Fibroblast of the aortic adventitia (primary cell): Measurements from ENCODE around the gene CMTM5. TPM values are rescaled to one million over a fixed set of nuclear protein-coding genes. Genes with fewer than 3 reads are reported as not detected.

Experiments used
- DNase-seq: peaks from one replicate; pipeline ENCODE4 v3.0.0-alpha.2; 2010; ENCODE audit warnings: low read depth
- H3K4me3 ChIP-seq: 2 replicates; pipeline ENCODE4 v1.5.1; 2011; ENCODE audit warnings: low read depth, mild to moderate bottlenecking, control low read depth, low read length, moderate library complexity
- total RNA-seq: library from RNA; depleted of rRNA; stranded (reverse); fragments of >200 nt; gene quantifications from 2 replicates; pipeline ENCODE4 v1.2.3, GENCODE V29; 2012; ENCODE audit warnings: low replicate concordance
- TF ChIP-seq, protein P1 (sequence below): IDR thresholded peaks from 2 replicates; pipeline ENCODE4 v1.5.1; 2011; ENCODE audit warnings: mild to moderate bottlenecking, low read length, control low read depth, inconsistent platforms; ENCODE audit not compliant: insufficient read depth

CMTM5 gene
- total RNA-seq, 1 donor: not detected

DNA sequence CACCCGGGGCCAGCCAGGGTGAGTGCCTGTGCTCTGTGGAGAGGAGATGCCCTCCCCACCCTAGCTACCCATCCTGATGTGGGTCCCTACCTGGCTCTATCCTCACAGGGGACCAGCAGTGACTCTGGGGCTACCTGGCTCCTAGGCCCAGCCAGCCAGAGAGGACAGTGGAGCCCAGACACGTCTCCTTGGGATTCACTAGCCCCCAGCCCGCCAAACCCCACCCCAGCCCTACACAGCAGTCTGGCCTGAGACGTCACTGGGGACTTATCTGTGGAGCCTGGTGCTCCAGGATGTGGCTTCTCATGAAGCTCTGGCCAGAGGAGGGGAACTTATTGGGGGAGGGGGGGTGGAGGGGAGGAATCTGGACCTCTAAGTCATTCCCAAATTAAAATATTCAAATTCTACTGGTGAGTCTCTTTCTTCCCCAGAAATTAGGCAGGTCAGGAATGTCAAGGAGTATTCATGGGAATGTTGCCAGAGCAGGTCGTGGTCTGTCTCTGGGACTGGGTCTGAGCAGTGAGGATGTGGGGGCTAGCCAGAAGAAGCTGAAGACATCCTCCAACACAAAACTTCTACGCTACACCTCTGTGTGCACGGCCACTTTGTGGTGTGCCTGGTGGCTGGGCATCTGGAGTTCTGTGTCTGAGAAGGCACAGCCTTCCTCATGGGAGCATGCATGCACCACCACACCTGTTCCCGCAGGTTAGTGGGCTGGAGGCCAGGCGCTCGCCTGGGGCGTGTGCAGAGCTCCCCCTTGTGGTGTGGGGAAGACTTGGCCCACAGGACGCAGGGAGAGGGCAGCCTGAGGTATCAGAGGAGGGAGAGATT is 2.7 kb downstream of the CMTM5 start:
- H3K4me3 ChIP-seq: no peak overlapping the region
- TF ChIP-seq, protein P1, sequence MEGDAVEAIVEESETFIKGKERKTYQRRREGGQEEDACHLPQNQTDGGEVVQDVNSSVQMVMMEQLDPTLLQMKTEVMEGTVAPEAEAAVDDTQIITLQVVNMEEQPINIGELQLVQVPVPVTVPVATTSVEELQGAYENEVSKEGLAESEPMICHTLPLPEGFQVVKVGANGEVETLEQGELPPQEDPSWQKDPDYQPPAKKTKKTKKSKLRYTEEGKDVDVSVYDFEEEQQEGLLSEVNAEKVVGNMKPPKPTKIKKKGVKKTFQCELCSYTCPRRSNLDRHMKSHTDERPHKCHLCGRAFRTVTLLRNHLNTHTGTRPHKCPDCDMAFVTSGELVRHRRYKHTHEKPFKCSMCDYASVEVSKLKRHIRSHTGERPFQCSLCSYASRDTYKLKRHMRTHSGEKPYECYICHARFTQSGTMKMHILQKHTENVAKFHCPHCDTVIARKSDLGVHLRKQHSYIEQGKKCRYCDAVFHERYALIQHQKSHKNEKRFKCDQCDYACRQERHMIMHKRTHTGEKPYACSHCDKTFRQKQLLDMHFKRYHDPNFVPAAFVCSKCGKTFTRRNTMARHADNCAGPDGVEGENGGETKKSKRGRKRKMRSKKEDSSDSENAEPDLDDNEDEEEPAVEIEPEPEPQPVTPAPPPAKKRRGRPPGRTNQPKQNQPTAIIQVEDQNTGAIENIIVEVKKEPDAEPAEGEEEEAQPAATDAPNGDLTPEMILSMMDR: peak; percentile 88
- peak; percentile 25 for DNase-seq

DNA sequence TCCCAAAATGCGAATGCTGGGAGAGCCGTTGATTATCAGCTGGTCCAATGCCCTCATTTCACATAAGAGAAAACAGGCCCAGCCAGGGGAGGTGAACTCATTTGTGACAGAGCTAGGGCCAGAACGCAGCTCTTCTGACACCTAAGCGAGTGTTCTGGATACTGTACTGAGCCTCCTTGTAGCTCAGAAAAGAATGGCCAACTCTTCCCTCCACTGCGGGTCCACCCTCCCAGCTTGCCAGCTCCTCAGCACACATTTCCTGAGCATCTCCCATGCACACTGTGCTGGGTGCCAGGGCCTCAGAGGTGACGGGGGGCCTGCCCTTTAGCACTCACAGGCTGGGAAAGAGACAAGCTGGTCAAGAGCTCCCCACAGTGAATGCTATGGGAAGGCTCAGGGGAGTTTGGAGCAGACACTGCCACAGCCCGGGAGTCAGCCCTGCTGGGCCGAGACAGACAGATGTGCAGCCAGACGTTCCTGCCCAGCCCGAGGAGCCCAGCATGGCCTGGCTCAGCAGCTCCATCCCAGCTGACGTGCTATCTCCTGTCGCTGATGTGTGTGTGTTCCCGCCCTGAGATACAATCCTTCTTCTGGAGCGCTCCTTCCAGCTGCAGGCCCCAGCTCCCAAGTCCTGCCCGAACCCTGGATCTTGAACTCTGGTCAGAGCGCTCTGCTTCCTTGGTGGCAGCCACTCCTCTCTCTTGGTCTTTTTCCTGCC is 3.5 kb downstream of the CMTM5 start:
- TF ChIP-seq, protein P1: no peak
- no peak for DNase-seq
- no peak overlapping the region for H3K4me3 ChIP-seq

DNA sequence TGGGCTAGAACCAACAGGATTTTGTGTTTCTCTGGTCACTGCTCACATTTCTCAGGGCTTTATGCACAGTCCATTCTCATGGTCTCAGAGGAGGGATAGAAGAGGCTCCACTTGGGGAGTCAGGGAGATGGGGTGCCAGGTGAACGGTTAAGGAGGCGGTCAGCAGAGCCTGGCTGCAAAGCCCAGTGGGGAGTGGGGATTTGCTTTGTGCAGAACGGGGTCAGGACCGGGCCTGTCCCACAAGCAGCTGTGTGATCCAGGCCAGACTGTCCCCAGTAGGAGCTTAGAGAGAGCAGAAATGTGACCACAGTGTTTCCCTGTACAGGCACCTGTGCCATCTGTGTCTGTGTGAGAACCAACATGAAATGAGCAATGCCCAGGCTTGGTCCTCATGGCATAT is 4.1 kb downstream of the CMTM5 start:
- TF ChIP-seq, protein P1: no peak
- DNase-seq: no peak
- H3K4me3 ChIP-seq: no peak overlapping the region

DNA sequence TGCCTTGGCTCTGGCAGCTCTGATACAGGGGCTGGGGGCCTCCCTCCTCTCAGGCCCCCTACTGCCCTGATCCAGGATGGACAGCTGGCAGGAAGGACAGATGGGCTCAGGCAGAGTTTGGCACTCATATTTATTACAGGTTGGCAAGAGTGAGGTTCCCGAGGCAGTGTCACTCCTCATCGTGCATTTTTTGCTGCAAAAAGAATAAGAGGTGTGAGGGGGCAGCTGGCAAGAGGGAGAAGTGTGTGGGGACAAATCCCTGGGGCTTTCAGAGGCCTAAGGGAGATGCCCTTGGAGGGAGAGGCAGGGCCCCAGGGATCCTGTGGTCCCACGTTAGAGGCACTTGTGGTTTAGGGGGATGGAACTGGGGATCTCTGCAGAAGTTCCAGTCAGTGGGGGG is 5.0 kb downstream of the CMTM5 start:
- no peak overlapping the region for H3K4me3 ChIP-seq
- no peak for DNase-seq
- TF ChIP-seq, protein P1: no peak

DNA sequence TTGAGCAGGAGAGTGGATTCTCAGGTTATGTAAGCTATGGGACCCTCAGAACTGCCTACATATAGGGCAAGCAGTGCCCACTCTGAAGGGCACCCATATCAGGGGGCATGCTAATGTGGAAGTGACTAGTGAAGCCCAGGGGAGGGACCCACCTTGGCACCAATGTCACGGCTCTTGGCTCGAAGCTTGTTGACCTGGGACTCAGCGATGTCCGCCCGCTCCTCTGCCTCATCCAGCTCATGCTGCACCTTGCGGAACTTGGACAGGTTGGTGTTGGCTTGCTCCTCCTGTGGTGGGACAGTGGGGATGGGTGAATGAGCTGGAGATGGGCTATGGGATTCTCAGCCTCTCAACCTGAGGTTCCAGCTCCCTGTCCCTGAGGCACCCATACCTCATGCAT is 5.4 kb downstream of the CMTM5 start:
- TF ChIP-seq, protein P1: no peak
- H3K4me3 ChIP-seq: no peak overlapping the region
- no peak for DNase-seq

DNA sequence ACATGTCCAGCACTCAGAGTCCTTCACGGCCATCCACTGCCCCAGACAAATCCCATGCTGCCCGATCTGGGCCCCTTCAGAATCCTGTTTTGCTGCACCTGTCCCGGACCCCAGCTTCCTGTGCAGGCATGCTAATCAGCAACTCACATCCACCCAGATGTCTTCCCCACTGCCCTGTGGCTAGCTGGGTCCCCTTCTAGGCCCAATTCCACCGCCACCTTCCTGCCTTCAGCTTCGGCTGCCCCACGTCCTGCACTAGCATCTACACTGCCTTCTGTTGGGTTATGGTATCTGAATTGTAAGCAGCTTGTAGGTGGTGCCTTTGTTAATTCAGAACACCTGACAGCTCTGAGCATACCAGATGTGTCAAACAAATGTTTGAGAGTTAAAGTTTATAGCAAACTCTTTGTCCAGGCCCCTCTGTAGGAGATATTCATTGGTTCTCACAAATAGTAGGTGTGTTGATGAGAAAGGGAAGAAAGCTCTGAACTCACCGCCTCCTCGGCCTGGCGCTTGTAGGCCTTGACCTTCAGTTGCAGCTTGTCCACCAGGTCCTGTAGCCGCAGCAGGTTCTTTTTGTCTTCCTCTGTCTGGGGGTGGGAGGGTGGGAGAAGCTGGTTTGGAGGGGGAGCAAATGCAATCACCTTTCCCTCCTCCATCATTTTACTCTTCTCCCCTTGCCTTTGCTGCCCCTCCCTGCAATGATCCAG is 6.0 kb downstream of the CMTM5 start:
- no peak overlapping the region for H3K4me3 ChIP-seq
- TF ChIP-seq, protein P1: no peak
- DNase-seq: no peak
